HL-60 (cell line): Measurements from ENCODE around the gene DDIT3.
"Not testable (repeated sequence)": the region's sequence is repeated elsewhere in the genome, so short reads cannot be mapped to it uniquely, and the experiment has no call there.

Experiments
- CTCF ChIP-seq: IDR thresholded peaks from one replicate; pipeline ENCODE4 v1.5.1; 2011; ENCODE audit warnings: low read length, control low read depth, inconsistent platforms; ENCODE audit not compliant: insufficient read depth
- GABPA ChIP-seq: IDR thresholded peaks from 2 replicates; pipeline ENCODE4 v1.6.1; 2012; ENCODE audit warnings: low read depth
- POLR2AphosphoS5 ChIP-seq: IDR thresholded peaks from 2 replicates; pipeline ENCODE4 v1.6.1; 2012; ENCODE audit warnings: low read depth
- REST ChIP-seq: IDR thresholded peaks from 2 replicates; pipeline ENCODE4 v1.6.1; 2012; ENCODE audit warnings: low read depth; ENCODE audit not compliant: insufficient replicate concordance

- not testable (repeated sequence) for TF ChIP-seq CTCF, REST, POLR2AphosphoS5, GABPA
Measured at GRCh38 chr12:57502311-57502969, 17.9 kb downstream of the DDIT3 start.
